WTC11 (cell line): ENCODE measurements around the gene CYP19A1. TPM values are rescaled to one million over a fixed set of nuclear protein-coding genes. Genes with fewer than 3 reads are reported as not detected.

Experiments
- ATAC-seq: fragments of 200-7000 bp; cut with Tn5 transposase; 2 replicates; pipeline ENCODE4 v1.10.0; 2021; ENCODE audit warnings: mild to moderate bottlenecking, moderate library complexity
- CTCF ChIA-PET: fragments of 300-600 bp; sonication (Branson Sonifier 250); formaldehyde crosslinking; loops from one replicate; lab custom pipeline; 2021; ENCODE audit warnings: antibody characterized with exemption; lab: Charles Lee
- POLR2A ChIA-PET: fragments of 350-600 bp; sonication (Branson Sonifier 250); formaldehyde crosslinking; loops from one replicate; lab custom pipeline; 2021; ENCODE audit warnings: antibody characterized with exemption; lab: Charles Lee
- DNase-seq: peaks from one replicate; pipeline ENCODE4 v3.0.0; 2021; ENCODE audit warnings: low spot score
- H3K27ac Mint-ChIP-seq: 2 replicates; pipeline ENCODE4 v1.8.0; 2021; ENCODE audit warnings: mixed read lengths
- H3K27me3 Mint-ChIP-seq: 2 replicates; pipeline ENCODE4 v1.8.0; 2021; ENCODE audit warnings: low read depth, mild to moderate bottlenecking, moderate library complexity, mixed read lengths
- H3K36me3 Mint-ChIP-seq: 2 replicates; pipeline ENCODE4 v1.8.0; 2021; ENCODE audit warnings: mixed read lengths
- H3K4me1 Mint-ChIP-seq: 2 replicates; pipeline ENCODE4 v1.8.0; 2022; ENCODE audit warnings: mixed read lengths
- H3K4me3 Mint-ChIP-seq: 2 replicates; pipeline ENCODE4 v1.8.0; 2021; ENCODE audit warnings: mild to moderate bottlenecking, moderate library complexity, mixed read lengths
- H3K9me3 Mint-ChIP-seq: 2 replicates; pipeline ENCODE4 v1.8.0; 2021; ENCODE audit warnings: mixed read lengths
- ATF3 ChIP-seq: sonication (generic); formaldehyde crosslinking; conservative IDR thresholded peaks from 2 replicates; pipeline ENCODE4 v1.8.1; 2022; ENCODE audit warnings: mild to moderate bottlenecking, missing genetic modification reagents
- CBFB ChIP-seq: sonication (generic); formaldehyde crosslinking; IDR thresholded peaks from 2 replicates; pipeline ENCODE4 v1.8.1; 2022; ENCODE audit warnings: mild to moderate bottlenecking, low read depth, missing genetic modification reagents
- CREB1 ChIP-seq: sonication (generic); formaldehyde crosslinking; IDR thresholded peaks from 2 replicates; pipeline ENCODE4 v1.8.0; 2023; ENCODE audit warnings: mild to moderate bottlenecking, missing genetic modification reagents
- FOXJ3 ChIP-seq: sonication (generic); formaldehyde crosslinking; IDR thresholded peaks from 2 replicates; pipeline ENCODE4 v1.9.0; 2021; ENCODE audit warnings: missing genetic modification reagents, mild to moderate bottlenecking, borderline replicate concordance
- FOXP1 ChIP-seq: sonication (generic); formaldehyde crosslinking; IDR thresholded peaks from 2 replicates; pipeline ENCODE4 v1.8.0; 2022; ENCODE audit warnings: missing genetic modification reagents, mild to moderate bottlenecking, moderate library complexity, borderline replicate concordance
- FOXP4 ChIP-seq: sonication (generic); formaldehyde crosslinking; IDR thresholded peaks from 2 replicates; pipeline ENCODE4 v1.8.0; 2022; ENCODE audit warnings: mild to moderate bottlenecking, missing genetic modification reagents
- IRF2 ChIP-seq: sonication (generic); formaldehyde crosslinking; IDR thresholded peaks from 2 replicates; pipeline ENCODE4 v1.8.0; 2022; ENCODE audit warnings: low read depth, missing genetic modification reagents, borderline replicate concordance
- MAX ChIP-seq: sonication (generic); formaldehyde crosslinking; IDR thresholded peaks from 2 replicates; pipeline ENCODE4 v1.8.0; 2022; ENCODE audit warnings: mild to moderate bottlenecking, missing genetic modification reagents
- MXD4 ChIP-seq: fragments of 250-450 bp; sonication (Bioruptor Pico); IDR thresholded peaks from 2 replicates; pipeline ENCODE4 v1.8.0; 2021; ENCODE audit warnings: mild to moderate bottlenecking, moderate library complexity, borderline replicate concordance
- MYBL2 ChIP-seq: sonication (generic); formaldehyde crosslinking; IDR thresholded peaks from 2 replicates; pipeline ENCODE4 v1.8.1; 2023; ENCODE audit warnings: mild to moderate bottlenecking, moderate library complexity, missing genetic modification reagents
- NR1H2 ChIP-seq: sonication (generic); formaldehyde crosslinking; IDR thresholded peaks from 2 replicates; pipeline ENCODE4 v1.9.0; 2021; ENCODE audit warnings: mild to moderate bottlenecking, moderate library complexity, missing genetic modification reagents
- NR2C2 ChIP-seq: sonication (generic); formaldehyde crosslinking; IDR thresholded peaks from 2 replicates; pipeline ENCODE4 v1.8.0; 2022; ENCODE audit warnings: mild to moderate bottlenecking, missing genetic modification reagents
- RORB ChIP-seq: fragments of 250-450 bp; sonication (Bioruptor Pico); IDR thresholded peaks from 2 replicates; pipeline ENCODE4 v1.9.0; 2021; ENCODE audit warnings: mild to moderate bottlenecking
- SMAD3 ChIP-seq: sonication (generic); formaldehyde crosslinking; IDR thresholded peaks from 2 replicates; pipeline ENCODE4 v1.8.0; 2022; ENCODE audit warnings: missing genetic modification reagents, mild to moderate bottlenecking, borderline replicate concordance
- SOX15 ChIP-seq: fragments of 250-450 bp; sonication (Bioruptor Pico); IDR thresholded peaks from 2 replicates; pipeline ENCODE4 v1.9.0; 2021; ENCODE audit warnings: mild to moderate bottlenecking
- TP53 ChIP-seq: sonication (generic); formaldehyde crosslinking; IDR thresholded peaks from 2 replicates; pipeline ENCODE4 v1.8.1; 2023; ENCODE audit warnings: mild to moderate bottlenecking, missing genetic modification reagents
- USF1 ChIP-seq: sonication (generic); formaldehyde crosslinking; IDR thresholded peaks from 2 replicates; pipeline ENCODE4 v1.8.0; 2022; ENCODE audit warnings: mild to moderate bottlenecking, missing genetic modification reagents
- ZNF121 ChIP-seq: sonication (generic); formaldehyde crosslinking; IDR thresholded peaks from 2 replicates; pipeline ENCODE4 v1.8.0; 2023; ENCODE audit warnings: missing genetic modification reagents
- ZNF423 ChIP-seq: fragments of 250-450 bp; sonication (Bioruptor Pico); IDR thresholded peaks from 2 replicates; pipeline ENCODE4 v2.1.2; 2022; ENCODE audit warnings: mild to moderate bottlenecking, moderate library complexity
- ZNF425 ChIP-seq: fragments of 250-450 bp; sonication (Bioruptor Pico); conservative IDR thresholded peaks from 2 replicates; pipeline ENCODE4 v1.9.0; 2021; ENCODE audit warnings: mild to moderate bottlenecking
- ZSCAN18 ChIP-seq: fragments of 250-450 bp; sonication (Bioruptor Pico); IDR thresholded peaks from 2 replicates; pipeline ENCODE4 v2.1.2; 2022; ENCODE audit warnings: mild to moderate bottlenecking, moderate library complexity
- total RNA-seq: library from RNA; stranded (reverse); gene quantifications from 3 replicates; pipeline ENCODE4 v1.2.3, GENCODE V29; 2021
- TF ChIP-seq, protein P1 (sequence below): fragments of 250-450 bp; sonication (Bioruptor Pico); IDR thresholded peaks from 2 replicates; pipeline ENCODE4 v1.8.0; 2021; ENCODE audit warnings: mild to moderate bottlenecking

CYP19A1 gene
- total RNA-seq, 1 experiment from 2014 or later: not detected

GRCh38 chr15:51181221-51181620 lies 157.2 kb downstream of the CYP19A1 start:
- POLR2A ChIA-PET: no interaction called here
- ATAC-seq (no peak), DNase-seq (no peak)
- CTCF ChIA-PET: interaction anchor here (3.7 kb wide), 1 partner anchor 11 kb away, joined by 20 read pairs; no protein-coding TSS in a partner anchor
- H3K4me3 Mint-ChIP-seq: no peak overlapping the region
- no peaks in the 10 kb centered on the region for H3K4me1 Mint-ChIP-seq
- H3K9me3 Mint-ChIP-seq: peaks cover 8% of the 10 kb centered on the region
- no peak overlapping the region for H3K27ac Mint-ChIP-seq
- TF ChIP-seq FOXP1 (CRISPR knock-in tag) (no peak), RORB (CRISPR knock-in tag) (no peak), CBFB (CRISPR knock-in tag) (no peak), ZNF423 (CRISPR knock-in tag) (no peak)
- H3K27me3 Mint-ChIP-seq: no peaks in the 10 kb centered on the region; the same call in 1 of the 2 replicates
- H3K36me3 Mint-ChIP-seq: no peaks in the 10 kb centered on the region

DNA sequence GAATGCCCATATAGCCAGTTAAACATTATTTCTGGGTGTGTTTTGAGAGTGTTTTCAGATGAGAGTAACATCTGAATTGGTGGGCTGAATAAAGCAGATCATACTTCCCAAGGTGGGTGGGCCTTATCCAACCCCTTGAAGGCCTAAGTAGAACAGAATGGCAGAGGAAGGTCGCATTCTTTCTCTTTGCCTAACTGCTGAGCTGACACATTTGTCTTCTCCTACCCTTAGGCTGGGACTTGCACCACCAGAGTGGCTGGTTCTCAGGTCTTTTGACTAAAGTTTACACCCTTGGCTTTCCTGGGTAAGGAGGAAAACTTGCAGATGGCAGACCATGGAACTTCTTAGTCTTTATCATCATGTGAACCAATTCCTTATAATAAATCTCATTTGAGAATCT lies 157.9 kb downstream of the CYP19A1 start:
- Mint-ChIP-seq H3K27ac (no peak overlapping the region), H3K4me1 (no peaks in the 10 kb centered on the region), H3K36me3 (no peaks in the 10 kb centered on the region), H3K27me3 (no peaks in the 10 kb centered on the region; the same call in 1 of the 2 replicates), H3K9me3 (peaks cover 8% of the 10 kb centered on the region), H3K4me3 (no peak overlapping the region)
- POLR2A ChIA-PET: interaction anchor here (0.5 kb wide), 1 partner anchor 17 kb away, joined by 3 read pairs; no protein-coding TSS in a partner anchor
- no peak for DNase-seq
- TF ChIP-seq NR2C2 (CRISPR knock-in tag): no peak
- no peak for TF ChIP-seq ZSCAN18
- no peak for TF ChIP-seq IRF2 (CRISPR knock-in tag)
- TF ChIP-seq TP53 (CRISPR knock-in tag): no peak
- CTCF ChIA-PET: no interaction called here
- ATAC-seq: no peak

GRCh38 chr15:51180011-51180410 lies 158.4 kb downstream of the CYP19A1 start:
- ChIA-PET POLR2A (interaction anchor here (0.5 kb wide), 1 partner anchor 17 kb away, joined by 3 read pairs; no protein-coding TSS in a partner anchor), CTCF (no interaction called here)
- H3K4me3 Mint-ChIP-seq: no peak overlapping the region
- H3K27me3 Mint-ChIP-seq: no peaks in the 10 kb centered on the region; the same call in 1 of the 2 replicates
- no peak overlapping the region for H3K27ac Mint-ChIP-seq
- DNase-seq (no peak), ATAC-seq (no peak)
- H3K4me1 Mint-ChIP-seq: no peaks in the 10 kb centered on the region
- no peaks in the 10 kb centered on the region for H3K36me3 Mint-ChIP-seq
- H3K9me3 Mint-ChIP-seq: peaks cover 8% of the 10 kb centered on the region
- TF ChIP-seq MYBL2 (CRISPR knock-in tag) (no peak), ZNF121 (CRISPR knock-in tag) (no peak), CBFB (CRISPR knock-in tag) (no peak), ZNF425 (no peak), SMAD3 (CRISPR knock-in tag) (no peak), ATF3 (CRISPR knock-in tag) (no peak), USF1 (no peak), ZSCAN18 (no peak), MXD4 (CRISPR knock-in tag) (no peak), FOXJ3 (CRISPR knock-in tag) (no peak), NR1H2 (CRISPR knock-in tag) (no peak), MAX (CRISPR knock-in tag) (no peak), CREB1 (CRISPR knock-in tag) (no peak), SOX15 (no peak), FOXP4 (no peak)
- TF ChIP-seq, protein P1, sequence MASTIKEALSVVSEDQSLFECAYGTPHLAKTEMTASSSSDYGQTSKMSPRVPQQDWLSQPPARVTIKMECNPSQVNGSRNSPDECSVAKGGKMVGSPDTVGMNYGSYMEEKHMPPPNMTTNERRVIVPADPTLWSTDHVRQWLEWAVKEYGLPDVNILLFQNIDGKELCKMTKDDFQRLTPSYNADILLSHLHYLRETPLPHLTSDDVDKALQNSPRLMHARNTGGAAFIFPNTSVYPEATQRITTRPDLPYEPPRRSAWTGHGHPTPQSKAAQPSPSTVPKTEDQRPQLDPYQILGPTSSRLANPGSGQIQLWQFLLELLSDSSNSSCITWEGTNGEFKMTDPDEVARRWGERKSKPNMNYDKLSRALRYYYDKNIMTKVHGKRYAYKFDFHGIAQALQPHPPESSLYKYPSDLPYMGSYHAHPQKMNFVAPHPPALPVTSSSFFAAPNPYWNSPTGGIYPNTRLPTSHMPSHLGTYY (CRISPR knock-in tag): no peak
